Measurements from ENCODE around the gene EPB41L4B.
"Not testable (repeated sequence)": the region's sequence is repeated elsewhere in the genome, so short reads cannot be mapped to it uniquely, and the experiment has no call there.

The EPB41L4B gene

DNA sequence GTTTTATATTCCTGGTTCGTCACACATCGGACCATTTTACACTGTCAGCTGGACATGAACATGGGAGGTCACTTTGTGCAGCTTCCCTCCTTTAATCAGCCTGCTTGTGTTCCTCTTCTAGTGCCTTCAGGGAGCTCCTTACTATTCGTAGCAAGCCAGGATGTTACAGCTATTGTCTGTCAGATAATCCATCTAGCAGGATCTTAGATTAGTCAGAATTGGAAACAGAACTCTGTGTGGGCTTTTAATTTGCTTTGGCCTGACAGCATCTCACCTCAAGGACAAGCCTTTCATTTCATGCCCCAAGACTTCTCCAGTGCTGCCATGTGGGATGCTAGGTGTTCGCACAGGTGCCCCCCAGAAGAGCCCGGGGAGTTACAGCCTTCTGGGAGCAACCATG lies 30.2 kb upstream of the EPB41L4B start:
- no peak for DNase-seq (ENCODE audit: low read depth)
- no peak for TF ChIP-seq MYC (IDR thresholded peaks at IDR 0.05; ENCODE audit: low read depth, low read length)
- TF ChIP-seq POLR2A (IDR thresholded peaks at IDR 0.05; ENCODE audit: extremely low read depth, insufficient read length) = no peak
- TF ChIP-seq MAX (IDR thresholded peaks at IDR 0.05; ENCODE audit: low read depth, low read length) = no peak
- TF ChIP-seq, protein P1, sequence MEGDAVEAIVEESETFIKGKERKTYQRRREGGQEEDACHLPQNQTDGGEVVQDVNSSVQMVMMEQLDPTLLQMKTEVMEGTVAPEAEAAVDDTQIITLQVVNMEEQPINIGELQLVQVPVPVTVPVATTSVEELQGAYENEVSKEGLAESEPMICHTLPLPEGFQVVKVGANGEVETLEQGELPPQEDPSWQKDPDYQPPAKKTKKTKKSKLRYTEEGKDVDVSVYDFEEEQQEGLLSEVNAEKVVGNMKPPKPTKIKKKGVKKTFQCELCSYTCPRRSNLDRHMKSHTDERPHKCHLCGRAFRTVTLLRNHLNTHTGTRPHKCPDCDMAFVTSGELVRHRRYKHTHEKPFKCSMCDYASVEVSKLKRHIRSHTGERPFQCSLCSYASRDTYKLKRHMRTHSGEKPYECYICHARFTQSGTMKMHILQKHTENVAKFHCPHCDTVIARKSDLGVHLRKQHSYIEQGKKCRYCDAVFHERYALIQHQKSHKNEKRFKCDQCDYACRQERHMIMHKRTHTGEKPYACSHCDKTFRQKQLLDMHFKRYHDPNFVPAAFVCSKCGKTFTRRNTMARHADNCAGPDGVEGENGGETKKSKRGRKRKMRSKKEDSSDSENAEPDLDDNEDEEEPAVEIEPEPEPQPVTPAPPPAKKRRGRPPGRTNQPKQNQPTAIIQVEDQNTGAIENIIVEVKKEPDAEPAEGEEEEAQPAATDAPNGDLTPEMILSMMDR (IDR thresholded peaks at IDR 0.05; ENCODE audit: low read depth, low read length) = no peak
- no peak overlapping the region for H3K4me3 ChIP-seq (ENCODE audit: low read depth, low read length)

GRCh38 chr9:109349421-109349846 lies 28.6 kb upstream of the EPB41L4B start:
- H3K4me3 ChIP-seq (ENCODE audit: low read depth, low read length) = no peak overlapping the region
- DNase-seq (ENCODE audit: low read depth) = no peak
- TF ChIP-seq MAX (IDR thresholded peaks at IDR 0.05; ENCODE audit: low read depth, low read length) (no peak), POLR2A (IDR thresholded peaks at IDR 0.05; ENCODE audit: extremely low read depth, insufficient read length) (no peak), MYC (IDR thresholded peaks at IDR 0.05; ENCODE audit: low read depth, low read length) (no peak)
- TF ChIP-seq, protein P1 (IDR thresholded peaks at IDR 0.05; ENCODE audit: low read depth, low read length) = no peak

DNA sequence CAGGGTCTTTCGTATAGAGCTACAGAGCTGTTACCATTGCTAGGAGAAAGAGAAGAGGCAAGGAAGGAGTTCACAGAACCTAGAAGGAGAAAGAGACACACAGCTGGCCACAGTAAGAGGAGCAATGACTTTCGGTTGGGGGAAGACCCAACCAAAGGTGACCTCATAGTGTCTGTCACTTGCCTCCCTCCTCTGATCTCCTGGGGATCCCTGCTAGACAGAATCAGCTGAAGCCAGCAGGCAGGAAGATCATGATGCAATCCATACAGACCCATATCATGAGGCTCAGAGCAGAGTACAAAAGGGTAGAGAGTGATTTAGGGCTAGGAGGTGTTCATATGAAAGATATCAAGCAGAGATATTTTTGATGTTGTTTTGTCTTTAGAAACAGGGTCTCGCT lies 26.0 kb upstream of the EPB41L4B start:
- no peak overlapping the region for H3K4me3 ChIP-seq (ENCODE audit: low read depth, low read length)
- TF ChIP-seq POLR2A (IDR thresholded peaks at IDR 0.05; ENCODE audit: extremely low read depth, insufficient read length) (no peak), MYC (IDR thresholded peaks at IDR 0.05; ENCODE audit: low read depth, low read length) (no peak), MAX (IDR thresholded peaks at IDR 0.05; ENCODE audit: low read depth, low read length) (no peak)
- TF ChIP-seq, protein P1 (IDR thresholded peaks at IDR 0.05; ENCODE audit: low read depth, low read length) = no peak
- DNase-seq (ENCODE audit: low read depth) = peak; percentile 40

DNA sequence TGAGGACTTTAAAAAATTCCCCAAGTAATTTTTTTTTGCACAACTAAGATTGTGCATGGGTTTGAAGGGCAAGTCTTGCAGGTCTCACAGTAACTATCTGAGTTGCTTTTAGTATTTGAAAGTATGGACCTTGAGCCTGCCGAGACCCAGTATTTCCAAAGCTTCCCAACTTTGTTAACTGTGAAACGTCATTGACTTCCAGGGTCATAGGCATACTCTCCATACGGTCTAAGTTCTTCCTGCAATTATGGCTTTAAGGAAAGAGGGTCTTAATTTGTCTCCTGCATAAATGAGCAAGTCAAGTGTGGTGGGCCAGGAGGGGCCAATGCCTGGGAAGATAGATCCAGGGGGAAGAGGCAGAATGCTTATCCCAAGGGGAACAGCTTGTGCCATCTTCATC lies 24.0 kb upstream of the EPB41L4B start:
- DNase-seq (ENCODE audit: low read depth) = no peak
- no peak overlapping the region for H3K4me3 ChIP-seq (ENCODE audit: low read depth, low read length)
- TF ChIP-seq MYC (IDR thresholded peaks at IDR 0.05; ENCODE audit: low read depth, low read length) = no peak
- TF ChIP-seq MAX (IDR thresholded peaks at IDR 0.05; ENCODE audit: low read depth, low read length) = no peak
- TF ChIP-seq, protein P1 (IDR thresholded peaks at IDR 0.05; ENCODE audit: low read depth, low read length) = no peak
- TF ChIP-seq POLR2A (IDR thresholded peaks at IDR 0.05; ENCODE audit: extremely low read depth, insufficient read length) = no peak

DNA sequence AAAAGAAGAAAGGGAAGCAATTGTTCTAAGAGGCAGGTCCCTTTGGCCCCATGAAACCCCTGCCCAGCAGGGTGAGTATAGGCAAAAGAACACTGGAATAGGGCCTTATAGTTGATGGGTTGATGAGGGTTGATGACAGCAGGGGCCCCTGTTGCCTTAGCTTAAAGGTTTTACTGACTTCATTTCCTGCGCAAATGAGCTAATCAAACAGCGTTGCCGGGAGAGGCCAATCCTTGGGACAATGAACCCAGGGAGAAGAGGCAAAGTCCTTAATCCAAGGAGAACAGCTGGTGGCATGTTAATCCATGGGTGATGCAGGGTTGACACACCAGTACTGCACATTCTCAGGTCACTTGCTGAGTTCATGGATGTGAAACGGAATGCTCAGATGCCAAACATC lies 22.0 kb upstream of the EPB41L4B start:
- TF ChIP-seq MYC (IDR thresholded peaks at IDR 0.05; ENCODE audit: low read depth, low read length) = no peak
- no peak for TF ChIP-seq MAX (IDR thresholded peaks at IDR 0.05; ENCODE audit: low read depth, low read length)
- no peak for TF ChIP-seq POLR2A (IDR thresholded peaks at IDR 0.05; ENCODE audit: extremely low read depth, insufficient read length)
- TF ChIP-seq, protein P1 (IDR thresholded peaks at IDR 0.05; ENCODE audit: low read depth, low read length) = no peak
- no peak for DNase-seq (ENCODE audit: low read depth)
- H3K4me3 ChIP-seq (ENCODE audit: low read depth, low read length) = no peak overlapping the region

GRCh38 chr9:109341561-109341960 lies 20.7 kb upstream of the EPB41L4B start:
- TF ChIP-seq POLR2A (IDR thresholded peaks at IDR 0.05; ENCODE audit: extremely low read depth, insufficient read length) = no peak
- no peak for DNase-seq (ENCODE audit: low read depth)
- H3K4me3 ChIP-seq (ENCODE audit: low read depth, low read length) = no peak overlapping the region

- H3K4me3 ChIP-seq (ENCODE audit: low read depth, low read length); DNase-seq (ENCODE audit: low read depth): not testable (repeated sequence)
Measured at GRCh38 chr9:109340979-109341378, 20.1 kb upstream of the EPB41L4B start.

Measured in NB4 (cell line).